DND-41 (cell line): ENCODE data around the gene TRIM13.

Experiments used
- ATAC-seq: fragments of 200-7000 bp; cut with Tn5 transposase; 3 replicates; pipeline ENCODE4 v1.9.1; 2021; ENCODE audit warnings: low read depth; ENCODE audit not compliant: insufficient read depth
- DNase-seq: peaks from one replicate; pipeline ENCODE4 v3.0.0-alpha.2; 2020
- H2AFZ ChIP-seq: 2 replicates; pipeline ENCODE4 v1.6.0; 2012; ENCODE audit warnings: low read depth, low read length
- H3K27ac ChIP-seq: 2 replicates; pipeline ENCODE4 v1.5.1; 2012; ENCODE audit warnings: low read length, inconsistent platforms
- H3K27me3 ChIP-seq: fragments of 200-600 bp; sonication (generic); 2 replicates; pipeline ENCODE4 v1.6.0; 2012; ENCODE audit warnings: low read length, mild to moderate bottlenecking, inconsistent platforms; ENCODE audit not compliant: insufficient read depth, poor library complexity
- H3K36me3 ChIP-seq: 2 replicates; pipeline ENCODE4 v1.5.1; 2012; ENCODE audit warnings: low read length, inconsistent platforms; ENCODE audit not compliant: insufficient read depth
- H3K4me1 ChIP-seq: 2 replicates; pipeline ENCODE4 v1.5.1; 2012; ENCODE audit warnings: mild to moderate bottlenecking, low read length; ENCODE audit not compliant: insufficient read depth
- H3K4me2 ChIP-seq: 2 replicates; pipeline ENCODE4 v1.6.0; 2012; ENCODE audit warnings: mild to moderate bottlenecking, moderate library complexity, low read length, inconsistent platforms; ENCODE audit not compliant: insufficient read depth
- H3K4me3 ChIP-seq, 2 experiments: fragments of 200-600 bp in 1 of 2; shearing (Covaris generic) in 1 of 2; 2 replicates each; pipeline ENCODE4 v1.5.1; 2012 to 2016; ENCODE audit warnings: inconsistent platforms in 2 of 2, low read length in 2 of 2, mild to moderate bottlenecking in 2 of 2, low read depth in 1 of 2, moderate library complexity in 1 of 2
- H3K79me2 ChIP-seq: 2 replicates; pipeline ENCODE4 v1.6.0; 2012; ENCODE audit warnings: low read length, inconsistent platforms; ENCODE audit not compliant: insufficient read depth
- H3K9ac ChIP-seq: 2 replicates; pipeline ENCODE4 v1.6.0; 2012; ENCODE audit warnings: low read depth, mild to moderate bottlenecking, inconsistent platforms, low read length, moderate library complexity
- H3K9me3 ChIP-seq: 2 replicates; pipeline ENCODE4 v1.5.1; 2012; ENCODE audit warnings: low read length, moderate library complexity, mild to moderate bottlenecking, inconsistent platforms; ENCODE audit not compliant: insufficient read depth, severe bottlenecking
- H4K20me1 ChIP-seq: 2 replicates; pipeline ENCODE4 v1.6.0; 2012; ENCODE audit warnings: low read length; ENCODE audit not compliant: insufficient read depth
- CTCF ChIP-seq: IDR thresholded peaks from 2 replicates; pipeline ENCODE4 v1.5.1; 2012; ENCODE audit warnings: borderline replicate concordance, low read length, moderate library complexity, mild to moderate bottlenecking; ENCODE audit not compliant: poor library complexity, severe bottlenecking; ENCODE audit errors: extremely low read depth
- EZH2 ChIP-seq: IDR thresholded peaks from 3 replicates; pipeline ENCODE4 v1.6.1; 2012; ENCODE audit warnings: borderline replicate concordance, low read depth, mild to moderate bottlenecking, moderate library complexity, low read length, inconsistent platforms; ENCODE audit not compliant: severe bottlenecking

The TRIM13 gene

GRCh38 chr13:50030315-50030714 is 33.5 kb downstream of the TRIM13 start:
- ATAC-seq (no peak), DNase-seq (no peak)
- no peak overlapping the region for H3K9ac ChIP-seq
- H3K27ac ChIP-seq = no peak overlapping the region
- TF ChIP-seq CTCF = no peak
- TF ChIP-seq EZH2 = no peak
- no peaks in the 10 kb centered on the region; the same call in 1 of the 2 replicates for H3K79me2 ChIP-seq
- H2AFZ ChIP-seq = no peak overlapping the region
- H4K20me1 ChIP-seq = no peaks in the 10 kb centered on the region
- no peak overlapping the region for H3K4me2 ChIP-seq
- H3K4me1 ChIP-seq = no peaks in the 10 kb centered on the region
- H3K27me3 ChIP-seq = no peaks in the 10 kb centered on the region
- peaks cover 34% of the 10 kb centered on the region for H3K36me3 ChIP-seq
- no peaks in the 10 kb centered on the region for H3K9me3 ChIP-seq
- H3K4me3 ChIP-seq = no peak overlapping the region

- TF ChIP-seq CTCF = no peak
- no peak for TF ChIP-seq EZH2
- Histone ChIP-seq H4K20me1 (no peaks in the 10 kb centered on the region), H3K4me1 (no peaks in the 10 kb centered on the region), H3K4me3 (no peak overlapping the region), H2AFZ (no peak overlapping the region), H3K9ac (no peak overlapping the region), H3K9me3 (no peaks in the 10 kb centered on the region), H3K27ac (no peak overlapping the region), H3K79me2 (no peaks in the 10 kb centered on the region; the same call in 1 of the 2 replicates), H3K27me3 (no peaks in the 10 kb centered on the region), H3K36me3 (peaks cover 6% of the 10 kb centered on the region), H3K4me2 (no peak overlapping the region)
- ATAC-seq = no peak
- no peak for DNase-seq
Observed at GRCh38 chr13:50033725-50034124, 36.9 kb downstream of the TRIM13 start.

DNA sequence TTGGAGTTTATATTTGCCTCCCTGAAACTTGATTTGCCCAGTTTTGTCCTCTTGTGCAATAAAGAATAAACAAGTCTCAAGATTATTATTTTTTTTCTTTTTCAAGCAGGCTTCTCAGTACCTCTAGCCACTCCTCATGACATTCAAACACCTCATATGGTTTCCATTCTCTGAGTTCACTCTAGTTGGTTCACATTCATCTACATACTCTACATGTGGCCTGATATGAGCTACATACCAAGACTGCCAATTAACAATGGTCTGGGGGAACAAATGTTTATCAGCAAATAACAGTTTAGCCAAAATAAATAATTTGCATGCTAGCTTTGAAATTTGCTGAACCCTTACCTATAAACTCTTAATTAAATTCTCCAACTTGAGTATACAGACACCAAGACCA is 40.9 kb downstream of the TRIM13 start:
- no peak overlapping the region for H3K4me3 ChIP-seq
- H3K9me3 ChIP-seq = no peaks in the 10 kb centered on the region
- no peak overlapping the region for H2AFZ ChIP-seq
- H3K4me1 ChIP-seq = no peaks in the 10 kb centered on the region
- no peak overlapping the region for H3K27ac ChIP-seq
- H3K4me2 ChIP-seq = no peak overlapping the region
- no peak for TF ChIP-seq EZH2
- TF ChIP-seq CTCF = no peak
- peaks cover 1% of the 10 kb centered on the region; the same call in 1 of the 2 replicates for H3K79me2 ChIP-seq
- ATAC-seq = peak; percentile 23; the same call in 1 of the 3 replicates
- H3K9ac ChIP-seq = no peak overlapping the region
- DNase-seq = no peak
- no peaks in the 10 kb centered on the region for H3K27me3 ChIP-seq
- peaks cover 28% of the 10 kb centered on the region for H3K36me3 ChIP-seq
- H4K20me1 ChIP-seq = no peaks in the 10 kb centered on the region

DNA sequence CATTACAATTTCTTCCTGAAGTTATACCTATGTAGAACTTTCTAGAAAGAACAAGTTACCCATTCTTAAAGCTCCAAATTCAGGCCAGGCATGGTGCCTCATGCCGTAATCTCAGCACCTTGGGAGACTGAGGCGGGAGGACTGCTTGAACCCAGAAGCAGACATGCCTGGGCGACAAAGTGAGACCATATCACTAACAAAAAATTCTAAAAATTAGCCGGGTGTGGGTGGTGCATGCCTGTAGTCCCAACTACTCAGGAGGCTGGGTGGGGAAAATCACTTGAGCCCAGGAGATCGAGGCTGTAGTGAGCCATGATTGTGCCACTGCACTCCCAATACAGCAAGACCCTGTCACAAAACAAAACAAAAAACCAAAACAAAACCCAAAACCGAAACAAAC is 41.4 kb downstream of the TRIM13 start:
- Histone ChIP-seq H3K4me1 (no peaks in the 10 kb centered on the region), H3K9me3 (no peaks in the 10 kb centered on the region), H3K4me3 (no peak overlapping the region), H3K36me3 (peaks cover 33% of the 10 kb centered on the region), H3K4me2 (no peak overlapping the region), H3K79me2 (peaks cover 6% of the 10 kb centered on the region; the same call in 1 of the 2 replicates), H3K27ac (no peak overlapping the region), H3K27me3 (no peaks in the 10 kb centered on the region), H4K20me1 (no peaks in the 10 kb centered on the region), H3K9ac (no peak overlapping the region), H2AFZ (no peak overlapping the region)
- TF ChIP-seq CTCF (no peak), EZH2 (no peak)
- ATAC-seq (no peak), DNase-seq (no peak)
